Kidney (tissue), 14 donors: ENCODE data around the gene PPP1CB. TPM values are rescaled to one million over a fixed set of nuclear protein-coding genes. Genes with fewer than 3 reads are reported as not detected.
A peak's percentile ranks its signal among the peaks of the same experiment; 100 is the strongest.

Experiments used
- DNase-seq, 5 donors: peaks; one replicate each; pipeline ENCODE4 v3.0.0-alpha.2; 2013 to 2020
- FAIRE-seq: peaks from 2 replicates; lab custom pipeline; 2012; peaks lifted over from hg19 to GRCh38; lab: Jason Lieb, UNC
- H3K27ac ChIP-seq, 2 donors: one replicate each; pipeline ENCODE4 v1.7.0; 2013; ENCODE audit warnings: low read depth in 2 of 2, low read length in 2 of 2, inconsistent platforms in 1 of 2
- H3K27me3 ChIP-seq: one replicate; pipeline ENCODE4 v1.7.1; 2013; ENCODE audit warnings: low read length, inconsistent platforms; ENCODE audit not compliant: control insufficient read depth, insufficient read depth
- H3K36me3 ChIP-seq, 3 donors: one replicate each; pipeline versions ENCODE4 v1.7.0 to v1.7.1; 2013; ENCODE audit warnings: low read length in 3 of 3, control low read depth in 1 of 3, inconsistent platforms in 1 of 3; ENCODE audit not compliant: insufficient read depth in 3 of 3, control insufficient read depth in 2 of 3
- H3K4me1 ChIP-seq, 3 donors: one replicate each; pipeline versions ENCODE4 v1.7.0 to v1.7.1; 2013; ENCODE audit warnings: low read length in 3 of 3, inconsistent platforms in 1 of 3, low read depth in 1 of 3; ENCODE audit not compliant: control insufficient read depth in 2 of 3, insufficient read depth in 2 of 3
- H3K4me3 ChIP-seq, 3 donors: one replicate each; pipeline versions ENCODE4 v1.7.0 to v1.8.1; 2013; ENCODE audit warnings: low read length in 3 of 3, control low read depth in 1 of 3, inconsistent platforms in 1 of 3
- H3K9ac ChIP-seq, 3 donors: one replicate each; pipeline versions ENCODE4 v1.7.0 to v1.7.1; 2013; ENCODE audit warnings: low read length in 3 of 3, control low read depth in 1 of 3, inconsistent platforms in 1 of 3
- H3K9me3 ChIP-seq, 3 donors: one replicate each; pipeline versions ENCODE4 v1.7.0 to v1.7.1; 2013; ENCODE audit warnings: low read length in 3 of 3, control low read depth in 1 of 3, inconsistent platforms in 1 of 3; ENCODE audit not compliant: control insufficient read depth in 2 of 3, insufficient read depth in 1 of 3
- CTCF ChIP-seq: IDR thresholded peaks from 3 replicates; pipeline ENCODE4 v1.5.1; 2012; ENCODE audit warnings: mild to moderate bottlenecking, moderate library complexity, borderline replicate concordance; ENCODE audit not compliant: insufficient read depth; ENCODE audit errors: extremely low read depth
- intact Hi-C: fragments of 100-400 bp; cut with DNase I; formaldehyde crosslinking; loops from one replicate; pipeline ENCODE4 v1.11.1; 2022
- polyA plus RNA-seq: library from polyadenylated mRNA; stranded (reverse); fragments of 350-450 nt; fragmentation: Illumina TruSeq; extraction: RNeasy Lipid Tissue Mini Kit (QIAGEN cat#74804); gene quantifications from one replicate; pipeline ENCODE4 v1.2.3, GENCODE V29; 2014; ENCODE audit warnings: low read depth, low replicate concordance; ENCODE audit not compliant: insufficient read depth
- total RNA-seq: library from RNA; stranded (reverse); fragmentation: NEBNext Ultra II Directional; extraction: Animal tissue kit (Norgen Biotek cat#: 25700); gene quantifications from one replicate; pipeline ENCODE4 v1.2.1, GENCODE V29; 2021
- donor health status: control.
- donor health status: control.
- donor health status: control.
- donor health status: control.
- donor health status: control.
- donor health status: DM: yes; HTN: yes; CAD: no.
- donor health status: Normal renal cell carcinoma (clear cell type).

Gene PPP1CB
- total and polyA plus RNA-seq, 2 donors from 2014 or later = 63.3 to 358 TPM

- TF ChIP-seq CTCF = no peak
- H3K36me3 ChIP-seq = no peaks in the 10 kb centered on the region
- no peak overlapping the region for H3K27ac ChIP-seq
- H3K9ac ChIP-seq = no peak overlapping the region
- H3K9me3 ChIP-seq = no peaks in the 10 kb centered on the region
- FAIRE-seq (no peak), DNase-seq (no peak)
- intact Hi-C loops = no loop called here
- no peak overlapping the region for H3K4me3 ChIP-seq
- H3K4me1 ChIP-seq = peaks cover 0 to 9% (median 8%) of the 10 kb centered on the region in 3 donors
- no peaks in the 10 kb centered on the region for H3K27me3 ChIP-seq
These were observed 2.7 kb upstream of the PPP1CB start for GRCh38 chr2:28748941-28749340.

- TF ChIP-seq CTCF = no peak
- H3K9me3 ChIP-seq = no peaks in the 10 kb centered on the region
- FAIRE-seq (no peak), DNase-seq (no peak)
- intact Hi-C loops = no loop called here
- peaks cover 0 to 9% (median 8%) of the 10 kb centered on the region in 3 donors for H3K4me1 ChIP-seq
- H3K9ac ChIP-seq = peak overlapping the region in 1 of 3 donors; percentile 17
- H3K36me3 ChIP-seq = no peaks in the 10 kb centered on the region
- peak overlapping the region in 1 of 2 donors; percentile 99 for H3K27ac ChIP-seq
- H3K4me3 ChIP-seq = no peak overlapping the region
- H3K27me3 ChIP-seq = no peaks in the 10 kb centered on the region
These were observed 2.1 kb upstream of the PPP1CB start for GRCh38 chr2:28749526-28749925.

- H3K9ac ChIP-seq = peak overlapping the region; percentile 77 to 95 (median 90)
- no peak for TF ChIP-seq CTCF
- intact Hi-C loops = no loop called here
- H3K4me3 ChIP-seq = peak overlapping the region; percentile 80 to 92 (median 85)
- H3K4me1 ChIP-seq = peaks cover 0 to 9% (median 8%) of the 10 kb centered on the region in 3 donors
- DNase-seq = peak in 4 of 5 donors; percentile 25 to 61 (median 54)
- no peak for FAIRE-seq
- peak overlapping the region; percentile 99 for H3K27ac ChIP-seq
- no peaks in the 10 kb centered on the region for H3K9me3 ChIP-seq
- H3K27me3 ChIP-seq = no peaks in the 10 kb centered on the region
- no peaks in the 10 kb centered on the region for H3K36me3 ChIP-seq
These were observed 1.0 kb upstream of the PPP1CB start for GRCh38 chr2:28750316-28751251.
